Kasumi-1 (cell line): ENCODE measurements around the gene EXOC3L4.

Experiments used
- DNase-seq, 2 experiments: peaks; one replicate each; lab custom pipeline; 2025; lab: John Stamatoyannopoulos, UW

The EXOC3L4 gene

DNA sequence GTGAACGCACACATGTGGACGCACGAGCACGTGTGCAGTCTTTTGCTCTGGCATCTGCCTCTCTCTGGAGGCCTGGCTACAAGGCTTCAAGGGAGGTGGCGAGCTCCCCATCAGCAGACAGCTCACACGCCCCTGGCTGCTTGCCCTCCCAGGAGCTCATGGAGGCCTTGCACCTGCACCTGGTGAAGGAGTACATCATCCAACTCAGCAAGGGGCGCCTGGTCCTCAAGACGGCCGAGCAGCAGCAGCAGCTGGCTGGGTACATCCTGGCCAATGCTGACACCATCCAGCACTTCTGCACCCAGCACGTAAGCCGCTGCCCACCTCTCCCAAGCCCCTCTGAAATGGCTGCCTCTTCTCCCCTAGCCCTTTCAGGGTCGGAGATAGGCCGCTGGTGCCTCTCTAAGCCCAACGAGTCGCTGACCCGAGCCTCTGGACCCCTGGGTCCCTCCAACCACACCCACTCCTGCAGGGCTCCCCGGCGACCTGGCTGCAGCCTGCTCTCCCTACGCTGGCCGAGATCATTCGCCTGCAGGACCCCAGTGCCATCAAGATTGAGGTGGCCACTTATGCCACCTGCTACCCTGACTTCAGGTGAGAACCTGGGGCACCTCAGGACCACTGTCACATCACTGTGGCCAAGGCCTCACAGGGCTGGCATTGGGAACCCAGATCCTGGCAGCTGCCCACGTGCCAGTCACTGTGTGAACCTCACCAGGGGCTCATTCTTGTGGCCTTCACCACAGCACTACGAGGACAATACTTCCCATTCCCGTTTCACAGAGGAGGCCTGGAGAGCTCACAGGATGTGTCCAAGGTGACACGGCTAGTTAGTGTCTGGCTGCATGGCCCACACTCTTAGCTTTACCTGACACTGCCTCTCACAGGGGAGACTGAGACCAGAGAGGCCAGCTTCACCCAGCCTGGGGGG is 39.0 kb downstream of the EXOC3L4 start:
- no peak for DNase-seq

DNA sequence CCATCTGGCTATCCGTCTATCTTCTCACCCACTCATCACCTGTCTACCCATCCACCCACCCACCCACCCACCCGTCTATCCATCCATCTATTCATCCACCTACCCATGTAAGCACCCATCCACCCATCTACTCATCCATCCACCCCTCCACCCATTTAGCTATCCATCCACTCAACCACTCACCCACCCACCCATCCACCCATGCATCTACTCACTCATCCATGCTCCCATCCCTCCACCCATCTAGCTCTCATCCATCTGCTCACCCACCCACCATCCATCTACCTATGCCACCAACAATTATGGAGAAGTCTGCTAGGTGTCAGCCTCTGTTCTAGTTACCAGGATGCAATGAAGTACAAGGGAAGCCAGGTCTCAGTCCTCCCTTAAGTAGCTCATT is 39.9 kb downstream of the EXOC3L4 start:
- no peak for DNase-seq

DNA sequence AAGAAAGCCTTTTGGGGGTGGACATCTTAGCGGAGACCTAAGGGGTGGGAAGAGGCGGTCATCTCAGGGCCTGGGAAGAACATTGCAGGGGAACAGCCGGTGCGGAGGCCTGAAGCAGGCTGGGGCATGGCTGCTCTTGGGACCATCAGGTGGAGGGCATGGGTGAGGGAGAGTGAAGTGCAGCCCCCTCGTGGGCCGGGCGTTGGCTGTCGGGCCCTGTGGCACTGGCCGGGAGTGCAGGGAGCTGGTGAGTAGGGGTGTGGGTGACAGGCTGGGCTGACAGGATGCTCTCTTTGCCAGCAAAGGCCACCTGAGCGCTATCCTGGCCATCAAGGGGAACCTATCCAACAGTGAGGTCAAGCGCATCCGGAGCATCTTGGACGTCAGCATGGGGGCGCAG is 40.4 kb downstream of the EXOC3L4 start:
- no peak for DNase-seq

DNA sequence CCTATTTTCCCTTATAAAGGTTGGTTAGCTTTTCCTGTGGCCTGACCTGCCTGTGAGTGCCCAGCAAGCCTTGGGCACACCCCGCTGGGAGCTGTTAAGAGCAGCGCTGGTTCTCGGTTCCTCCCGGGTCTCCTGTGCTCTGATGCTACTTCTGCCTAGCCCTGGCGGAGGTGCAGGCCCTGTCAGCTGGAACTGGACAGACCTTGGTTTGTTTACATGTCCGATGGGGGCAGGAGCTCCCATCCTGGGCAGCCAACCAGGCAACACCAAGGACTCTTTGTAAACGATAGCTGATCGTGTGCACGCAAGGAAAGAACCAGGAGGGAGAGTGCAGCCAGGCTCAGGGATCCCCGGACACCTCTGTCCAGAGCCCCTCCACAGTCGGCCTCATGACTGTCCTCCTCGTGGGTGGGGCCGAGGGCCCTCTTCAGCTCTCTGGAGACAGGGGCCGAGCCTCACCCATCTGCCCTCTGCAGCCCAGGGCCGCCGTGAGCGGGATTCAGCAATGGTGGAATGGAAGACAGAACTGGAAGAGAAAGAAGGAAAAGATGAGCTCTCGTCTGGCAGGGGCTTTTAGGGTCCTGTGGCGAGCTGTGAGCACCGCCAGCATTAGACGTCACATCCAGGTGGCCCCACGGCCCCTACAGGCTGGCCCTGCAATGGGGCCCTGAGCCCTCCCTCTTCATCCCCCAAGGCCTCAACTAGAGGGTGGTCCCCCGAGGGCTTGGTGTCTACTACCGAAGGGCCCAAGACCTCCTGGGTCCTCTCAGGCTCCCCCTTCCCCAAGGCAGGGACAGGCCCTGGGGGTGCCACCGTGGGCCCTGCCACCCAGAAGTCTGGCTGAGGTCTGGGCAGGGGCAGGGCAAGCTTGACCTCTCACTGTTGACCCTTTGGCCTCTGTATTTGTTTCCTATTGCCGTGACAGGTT is 41.1 kb downstream of the EXOC3L4 start:
- no peak for DNase-seq

GRCh38 chr14:103136388-103137271 is 42.1 kb downstream of the EXOC3L4 start:
- DNase-seq: no peak

DNA sequence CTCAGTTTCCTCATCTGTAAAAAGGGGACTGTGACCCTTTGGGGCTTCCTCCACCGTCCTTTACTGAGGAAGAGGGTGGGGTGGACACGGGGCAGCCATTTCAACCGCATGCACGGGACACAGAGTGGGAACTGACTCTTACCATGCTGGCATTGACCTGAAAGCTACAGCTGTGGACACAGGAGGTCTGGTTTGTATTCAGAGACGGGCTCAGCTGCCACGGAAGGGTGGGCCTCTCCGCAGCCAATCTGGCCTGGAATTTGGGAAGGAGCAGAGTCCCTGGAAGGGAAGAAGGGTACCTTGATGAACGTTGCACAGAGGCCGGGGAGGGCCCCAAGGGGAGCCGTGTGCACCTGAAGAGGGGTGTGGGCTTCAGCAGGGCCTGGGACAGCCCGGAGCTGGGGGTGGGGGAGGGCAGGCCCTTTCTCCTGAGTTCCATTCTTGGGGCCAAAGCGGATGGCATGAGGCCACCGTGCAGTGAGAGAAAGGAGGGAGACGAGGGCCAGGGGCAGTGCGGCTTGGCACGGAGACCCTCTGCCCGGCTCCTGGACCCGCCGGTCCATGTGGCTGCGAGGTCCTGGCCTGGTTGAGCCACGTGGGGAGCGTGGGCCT is 43.3 kb downstream of the EXOC3L4 start:
- no peak for DNase-seq

- DNase-seq: no peak
These were observed 44.0 kb downstream of the EXOC3L4 start for GRCh38 chr14:103138301-103139131.

DNA sequence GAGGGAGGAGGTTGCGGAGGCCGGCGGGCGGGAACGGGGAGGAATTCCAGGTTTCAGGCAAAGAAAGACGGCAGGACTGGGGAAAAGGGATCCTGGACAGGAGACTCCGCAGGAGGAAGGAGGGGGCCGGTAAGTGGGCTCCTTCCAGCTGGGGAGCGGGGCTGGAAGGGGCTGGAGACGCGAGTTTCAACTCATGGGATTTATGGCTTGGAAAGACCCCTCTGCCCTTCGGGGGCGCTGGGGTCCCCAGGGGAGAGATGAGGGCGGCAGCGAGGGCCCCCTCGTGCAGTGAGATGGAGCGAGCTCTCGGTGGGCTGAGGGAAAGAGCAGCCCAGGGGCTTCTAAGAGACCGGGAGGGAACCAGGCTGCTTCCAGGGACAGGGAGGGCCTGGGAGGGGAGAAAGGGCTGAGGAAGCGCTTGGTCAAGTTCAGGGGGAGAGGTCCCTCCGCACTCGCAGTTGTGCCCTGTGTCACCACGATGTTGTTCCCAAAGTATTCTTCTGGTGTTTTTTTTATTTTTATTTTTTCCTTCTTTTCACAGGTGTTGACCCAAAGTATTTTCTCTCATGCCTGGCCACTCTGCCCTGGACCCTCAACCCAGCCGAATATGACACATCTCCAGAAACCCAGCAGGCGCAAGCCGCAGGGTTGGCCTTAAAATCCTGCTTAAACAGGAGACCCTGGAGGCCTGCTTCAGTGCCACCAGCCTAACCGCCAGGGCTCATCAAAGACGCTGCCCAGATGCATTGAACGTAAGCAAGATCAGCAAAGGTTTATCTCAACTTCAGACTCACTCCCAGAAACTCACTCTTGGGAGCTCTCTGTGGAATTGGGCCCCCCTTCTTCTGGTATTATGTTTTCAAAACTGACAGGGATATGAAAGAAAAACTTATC is 44.9 kb downstream of the EXOC3L4 start:
- no peak for DNase-seq

DNA sequence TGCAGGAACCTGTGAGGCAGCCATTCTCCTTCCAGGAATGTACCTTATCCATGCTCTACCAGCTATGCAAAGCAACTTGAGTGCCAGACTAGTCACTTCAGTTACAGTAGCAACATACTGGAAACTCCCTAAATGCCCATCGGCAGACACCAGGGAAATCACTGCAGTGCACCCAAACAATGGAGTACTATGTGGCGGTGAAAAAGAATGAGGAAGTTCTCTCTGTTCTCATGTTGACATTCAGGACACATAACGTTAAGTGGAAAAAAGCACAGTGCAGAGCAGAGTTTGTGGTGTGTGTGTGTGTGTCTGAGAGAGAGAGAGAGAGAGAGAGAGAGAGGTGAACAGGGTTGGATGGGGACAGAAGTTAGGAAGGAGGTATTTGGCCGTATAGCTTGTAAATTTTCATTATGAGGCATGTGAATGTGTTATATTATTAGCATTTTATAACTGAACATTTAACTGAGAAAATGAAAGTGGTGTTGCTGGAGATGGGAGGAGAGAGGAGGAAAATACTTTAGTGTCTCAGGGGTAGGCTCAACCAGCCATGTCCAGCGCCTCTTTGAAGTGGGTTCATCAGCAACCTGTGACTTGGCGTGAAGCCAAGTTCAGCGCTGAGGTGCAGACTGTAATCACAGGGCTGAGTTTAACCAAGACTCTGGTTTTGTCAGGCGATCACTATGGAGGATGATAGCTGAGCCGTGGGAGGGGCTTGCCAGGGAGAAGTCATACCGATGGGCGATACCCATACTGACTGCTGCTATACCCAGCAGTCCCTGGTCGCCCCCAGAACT is 46.0 kb downstream of the EXOC3L4 start:
- no peak for DNase-seq

- peak; percentile 27 to 56 for DNase-seq
These were observed 46.7 kb downstream of the EXOC3L4 start for GRCh38 chr14:103141117-103141796.

DNA sequence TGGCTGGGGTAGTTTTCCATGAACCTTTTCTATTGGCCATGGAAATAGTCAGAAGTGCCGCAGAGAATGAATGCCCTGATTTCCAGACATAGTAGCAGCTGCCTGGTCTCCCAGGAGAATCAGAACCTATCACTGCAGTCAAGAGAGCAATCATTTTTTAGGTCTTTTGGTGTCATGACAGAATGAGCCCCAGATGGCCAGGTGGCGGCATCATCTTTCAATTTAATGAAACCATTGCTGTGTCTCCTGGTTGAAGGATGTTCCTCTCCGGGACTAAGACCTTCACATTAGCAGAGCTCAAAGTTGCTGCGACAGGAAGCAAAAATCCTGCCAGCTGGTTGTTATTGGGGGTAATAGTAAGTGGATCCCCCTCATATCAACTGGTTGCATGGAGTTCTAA is 47.5 kb downstream of the EXOC3L4 start:
- DNase-seq: no peak

- no peak for DNase-seq
These were observed 48.3 kb downstream of the EXOC3L4 start for GRCh38 chr14:103142721-103143302.

GRCh38 chr14:103143506-103143905 is 49.0 kb downstream of the EXOC3L4 start:
- no peak for DNase-seq

DNA sequence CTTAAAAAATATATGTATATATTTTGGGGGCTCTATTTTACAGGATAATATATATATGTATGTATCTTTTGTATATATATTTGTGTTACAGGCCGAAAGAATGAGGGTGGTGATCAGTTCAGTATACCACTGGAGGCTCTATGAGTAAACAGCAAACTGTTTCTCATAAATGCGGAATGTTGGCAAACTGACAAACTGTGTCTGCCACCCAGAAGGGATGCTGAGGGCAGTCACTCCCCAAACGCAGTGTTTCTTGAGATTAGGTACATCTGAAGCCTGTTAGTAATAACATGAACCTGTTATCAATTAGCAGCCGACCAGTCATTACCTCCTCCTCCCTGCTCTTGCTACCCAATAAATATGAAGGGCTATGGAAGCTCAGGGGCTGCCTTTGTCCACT is 49.6 kb downstream of the EXOC3L4 start:
- DNase-seq: no peak

GRCh38 chr14:103146141-103146709 is 51.7 kb downstream of the EXOC3L4 start:
- no peak for DNase-seq

GRCh38 chr14:103149351-103150237 is 55.1 kb downstream of the EXOC3L4 start:
- DNase-seq: no peak
